Heart left ventricle (tissue), 16 donors: ENCODE results near the gene TDRD1. TPM values are rescaled to one million over a fixed set of nuclear protein-coding genes. Genes with fewer than 3 reads are reported as not detected.

Experiments used
- ATAC-seq, 4 donors: fragments of 200-7000 bp; cut with Tn5 transposase; one replicate each; pipeline ENCODE4 v1.9.1; 2020 to 2022; ENCODE audit warnings: moderate library complexity in 4 of 4, mild to moderate bottlenecking in 3 of 4, moderate number of reproducible peaks in 1 of 4
- DNase-seq, 5 donors: peaks; one replicate each; pipeline ENCODE4 v3.0.0-alpha.2; 2020
- H3K27ac ChIP-seq, 12 donors: fragments of 200-600 bp; sonication (generic) in 4 of 12; one replicate each; pipeline versions ENCODE4 v1.5.0 to v1.8.0; 2016 to 2022; ENCODE audit warnings: mild to moderate bottlenecking in 2 of 12
- H3K27me3 ChIP-seq, 9 donors: fragments of 200-600 bp; sonication (generic) in 2 of 9; one replicate each; pipeline versions ENCODE4 v1.5.1 to v1.8.0; 2016 to 2022; ENCODE audit warnings: mild to moderate bottlenecking in 3 of 9
- H3K36me3 ChIP-seq, 9 donors: fragments of 200-600 bp; sonication (generic) in 2 of 9; one replicate each; pipeline versions ENCODE4 v1.5.0 to v1.8.0; 2018 to 2022; ENCODE audit warnings: mild to moderate bottlenecking in 2 of 9
- H3K4me1 ChIP-seq, 12 donors: fragments of 200-600 bp; sonication (generic) in 4 of 12; one replicate each; pipeline versions ENCODE4 v1.5.0 to v1.8.0; 2016 to 2022; ENCODE audit warnings: mild to moderate bottlenecking in 3 of 12
- H3K4me3 ChIP-seq, 12 donors: fragments of 200-600 bp; sonication (generic) in 4 of 12; one replicate each; pipeline versions ENCODE4 v1.5.0 to v1.8.0; 2017 to 2022; ENCODE audit warnings: mild to moderate bottlenecking in 9 of 12, moderate library complexity in 4 of 12
- H3K9me3 ChIP-seq, 12 donors: fragments of 200-600 bp; sonication (generic) in 4 of 12; one replicate each; pipeline versions ENCODE4 v1.5.0 to v1.8.0; 2016 to 2022; ENCODE audit warnings: mild to moderate bottlenecking in 1 of 12
- POLR2A ChIP-seq, 2 donors: fragments of 450-650 bp; IDR thresholded peaks; one replicate each; pipeline ENCODE4 v1.6.1; 2017; ENCODE audit warnings: antibody characterized with exemption in 2 of 2, mild to moderate bottlenecking in 2 of 2, moderate library complexity in 2 of 2
- WGBS, 4 donors: extraction: QIAGEN DNeasy Blood & Tissue Kit in 2 of 4; methylation state at CpG; one replicate each; pipeline versions ENCODE4 v1.1.5 to v1.1.7; 2013 to 2018; 5-methylcytosine and 5-hydroxymethylcytosine counted together
- intact Hi-C, 10 donors: fragments of 100-400 bp; cut with DNase I; formaldehyde crosslinking; loops; one replicate each; pipeline versions ENCODE4 v1.11.1 to v1.14.2; 2022
- polyA plus RNA-seq, 2 donors: library from polyadenylated mRNA; stranded (reverse); fragments of 200-250 nt; gene quantifications; one replicate each; pipeline ENCODE4 v1.2.3, GENCODE V29; 2013
- total RNA-seq, 9 donors: library from RNA; depleted of rRNA in 2 of 9; stranded (reverse); fragments of >200 nt in 2 of 9; fragmentation: NEBNext Ultra II Directional in 3 of 9; extraction: Animal tissue kit (Norgen Biotek cat#: 25700) in 3 of 9; gene quantifications; one replicate each; pipeline versions ENCODE4 v1.1.0 to v1.2.4, GENCODE V29; 2016 to 2023
- TF ChIP-seq, protein P1 (sequence below), 12 donors: fragments of 200-600 bp; sonication (generic) in 4 of 12; IDR thresholded peaks; one replicate each; pipeline versions ENCODE4 v1.5.0 to v1.8.0; 2018 to 2022; ENCODE audit warnings: antibody characterized with exemption in 12 of 12, mild to moderate bottlenecking in 5 of 12
- donor health status: ischemic (EF 13 %, LVEDD 7.1; RV severe dilation, severe dysfunction).
- donor health status: healthy with polysubstance abuse.
- donor health status: DM: no; HTN: yes; CAD: no.
- donor health status: DM: no; HTN: no; CAD: no.
- donor health status: ischemic (EF 25% LVEDD 6.9; RV normal size, moderate dysfunction).
- donor health status: ischemic (EF 25% LVEDD 5.7; RV mildly dilated, moderate dysfunction).
- donor health status: healthy.
- donor health status: DM: yes; HTN: yes; CAD: no.
- donor health status: ischemic (EF 35%, LVEDD 5.7; RV mildly dilated, moderate dysfunction).
- donor health status: nonischemic (EF 11% LVEDD 7.7; RV severe dilation, severe dysfunction).
- donor health status: DM: yes; HTN: yes; CAD: no.
- donor health status: PGD.
- donor health status: ischemic (EF 29% LVEDD 5.4; RV normal size, mild dysfunction).
- donor health status: nonischemic (EF 23%, LVEDD 6.1; RV moderate dilation, normal function).

Gene TDRD1
- total and polyA plus RNA-seq, 11 donors = 0.08 to 3.8 (median 1.8) TPM

DNA sequence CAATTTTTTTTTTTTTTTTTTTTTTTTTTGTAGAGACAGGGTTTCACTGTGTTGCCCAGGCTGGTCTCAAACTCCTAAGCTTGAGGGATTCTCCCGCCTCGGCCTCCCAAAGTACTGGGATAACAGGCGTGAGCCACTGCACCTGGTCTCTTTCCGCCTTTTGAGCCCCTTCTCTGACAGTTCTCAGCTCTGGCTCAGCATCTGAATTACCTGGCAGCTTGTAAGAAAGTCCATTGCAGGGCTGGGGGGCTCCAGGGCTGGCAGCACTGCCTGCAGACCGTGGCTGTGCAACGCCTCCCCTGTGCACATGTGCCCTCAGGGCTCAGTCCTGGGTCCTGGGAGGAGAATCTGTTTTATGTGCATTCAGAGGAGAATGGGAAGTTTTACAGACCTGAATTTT lies 97.5 kb downstream of the TDRD1 start:
- no peak for TF ChIP-seq POLR2A (IDR thresholded peaks at IDR 0.05)
- TF ChIP-seq, protein P1, sequence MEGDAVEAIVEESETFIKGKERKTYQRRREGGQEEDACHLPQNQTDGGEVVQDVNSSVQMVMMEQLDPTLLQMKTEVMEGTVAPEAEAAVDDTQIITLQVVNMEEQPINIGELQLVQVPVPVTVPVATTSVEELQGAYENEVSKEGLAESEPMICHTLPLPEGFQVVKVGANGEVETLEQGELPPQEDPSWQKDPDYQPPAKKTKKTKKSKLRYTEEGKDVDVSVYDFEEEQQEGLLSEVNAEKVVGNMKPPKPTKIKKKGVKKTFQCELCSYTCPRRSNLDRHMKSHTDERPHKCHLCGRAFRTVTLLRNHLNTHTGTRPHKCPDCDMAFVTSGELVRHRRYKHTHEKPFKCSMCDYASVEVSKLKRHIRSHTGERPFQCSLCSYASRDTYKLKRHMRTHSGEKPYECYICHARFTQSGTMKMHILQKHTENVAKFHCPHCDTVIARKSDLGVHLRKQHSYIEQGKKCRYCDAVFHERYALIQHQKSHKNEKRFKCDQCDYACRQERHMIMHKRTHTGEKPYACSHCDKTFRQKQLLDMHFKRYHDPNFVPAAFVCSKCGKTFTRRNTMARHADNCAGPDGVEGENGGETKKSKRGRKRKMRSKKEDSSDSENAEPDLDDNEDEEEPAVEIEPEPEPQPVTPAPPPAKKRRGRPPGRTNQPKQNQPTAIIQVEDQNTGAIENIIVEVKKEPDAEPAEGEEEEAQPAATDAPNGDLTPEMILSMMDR (IDR thresholded peaks at IDR 0.05) = no peak
- Histone ChIP-seq H3K27me3 (no peaks in the 10 kb centered on the region), H3K4me3 (no peak overlapping the region), H3K36me3 (no peaks in the 10 kb centered on the region), H3K9me3 (no peaks in the 10 kb centered on the region), H3K4me1 (peaks cover 0 to 8% (median 2%) of the 10 kb centered on the region in 12 donors), H3K27ac (no peak overlapping the region)
- intact Hi-C loops = no loop called here
- DNase-seq = peak in 1 of 5 donors; percentile 7
- 91 to 95% (median 93%) methylated on average over 6 of the region's 6 CpGs for WGBS, 4 donors
- ATAC-seq = no peak

DNA sequence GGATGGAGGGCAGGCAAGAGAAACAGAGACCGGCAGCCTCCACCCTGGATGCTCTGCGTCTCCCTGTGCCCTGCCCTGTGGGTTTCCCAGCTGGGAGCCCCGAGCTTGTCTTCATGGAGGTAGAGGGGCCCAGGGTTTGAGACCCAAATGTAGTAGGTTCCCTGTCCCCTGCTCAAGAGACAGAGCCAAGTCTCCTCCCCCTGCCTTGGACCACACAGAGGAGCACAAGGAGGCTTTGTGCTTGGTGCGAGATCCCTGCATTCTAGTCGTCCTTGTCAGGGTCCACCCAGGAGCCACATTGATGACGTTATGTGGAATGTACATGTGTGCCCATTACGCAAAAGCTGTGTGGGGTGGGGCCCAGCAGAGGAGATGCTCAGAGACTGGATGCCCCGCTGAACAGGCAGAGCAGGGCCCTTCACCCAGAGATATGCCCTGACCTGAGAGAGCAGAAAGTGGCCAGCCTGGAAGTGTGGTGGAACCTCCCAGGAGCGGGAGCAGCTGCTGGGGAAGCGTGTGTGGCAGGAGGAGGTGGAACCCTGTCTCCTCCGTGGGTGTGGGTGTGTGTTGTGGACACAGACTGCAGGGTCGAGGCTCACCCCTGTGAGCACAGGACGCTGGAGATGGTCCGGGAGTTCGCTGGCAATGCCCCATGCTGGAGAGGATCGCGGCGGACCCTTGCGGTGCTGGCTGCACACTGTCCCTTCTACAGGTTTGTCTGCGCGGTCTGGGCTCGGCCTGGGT lies 99.2 kb downstream of the TDRD1 start:
- ATAC-seq = peak in 1 of 4 donors; percentile 12
- Histone ChIP-seq H3K36me3 (no peaks in the 10 kb centered on the region), H3K4me1 (no peaks in the 10 kb centered on the region), H3K9me3 (no peaks in the 10 kb centered on the region), H3K27me3 (no peaks in the 10 kb centered on the region), H3K4me3 (no peak overlapping the region), H3K27ac (no peak overlapping the region)
- intact Hi-C loops = no loop called here
- TF ChIP-seq, protein P1 (IDR thresholded peaks at IDR 0.05) = no peak
- 80 to 89% (median 87%) methylated on average over 13 to 22 of the region's 22 CpGs for WGBS, 4 donors
- peak in 1 of 5 donors; percentile 49 for DNase-seq

DNA sequence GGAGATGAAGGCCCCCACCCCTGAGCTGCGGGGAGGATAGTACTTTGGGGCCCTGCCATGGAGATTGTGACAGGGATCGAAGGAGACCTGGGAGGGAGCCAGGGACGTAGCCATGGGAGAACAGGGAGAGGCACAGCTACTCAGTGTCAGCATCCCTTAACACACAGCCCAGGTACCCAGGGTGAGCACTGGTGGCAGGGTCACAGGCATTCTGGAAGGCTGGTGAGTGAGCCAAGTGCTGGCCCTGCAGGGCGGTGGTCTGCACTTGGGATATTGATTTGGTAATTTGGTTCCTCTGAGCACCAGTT lies 99.7 kb downstream of the TDRD1 start:
- Histone ChIP-seq H3K27ac (no peak overlapping the region), H3K4me1 (peaks cover 0 to 2% (median 0%) of the 10 kb centered on the region in 12 donors), H3K36me3 (no peaks in the 10 kb centered on the region), H3K9me3 (no peaks in the 10 kb centered on the region), H3K4me3 (no peak overlapping the region), H3K27me3 (no peaks in the 10 kb centered on the region)
- DNase-seq (peak in 1 of 5 donors; percentile 32), ATAC-seq (peak in 1 of 4 donors; percentile 9)
- no peak for TF ChIP-seq POLR2A (IDR thresholded peaks at IDR 0.05)
- TF ChIP-seq, protein P1 (IDR thresholded peaks at IDR 0.05) = no peak
- intact Hi-C loops = no loop called here
- WGBS, 4 donors = 79 to 91% (median 83%) methylated on average over 3 to 4 of the region's 4 CpGs

DNA sequence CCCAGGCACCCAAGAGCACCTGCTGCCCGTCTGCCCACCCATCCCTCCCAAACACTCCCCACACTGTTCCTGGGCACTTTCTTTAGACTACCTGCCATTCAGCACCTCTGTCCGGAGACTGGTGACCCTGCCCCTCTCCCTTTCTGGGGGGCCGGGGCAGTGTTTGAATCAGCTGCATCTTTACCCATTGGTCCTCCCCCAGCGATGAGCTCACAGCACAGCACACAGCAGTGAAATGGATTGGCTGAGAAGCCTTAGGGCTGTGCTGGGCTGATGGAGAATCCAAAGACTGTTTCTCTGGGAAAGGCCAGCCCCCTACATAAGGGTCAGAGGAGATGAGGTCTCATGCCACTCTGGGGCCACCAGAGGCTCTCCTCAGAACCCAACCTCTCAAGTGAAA lies 100.1 kb downstream of the TDRD1 start:
- intact Hi-C loops = no loop called here
- Histone ChIP-seq H3K9me3 (no peaks in the 10 kb centered on the region), H3K36me3 (no peaks in the 10 kb centered on the region), H3K27ac (no peak overlapping the region), H3K27me3 (no peaks in the 10 kb centered on the region), H3K4me3 (no peak overlapping the region), H3K4me1 (peaks cover 0 to 7% (median 0%) of the 10 kb centered on the region in 12 donors)
- WGBS, 4 donors = 89 to 93% (median 91%) methylated on average over 4 of the region's 4 CpGs
- no peak for ATAC-seq
- DNase-seq = peak in 1 of 5 donors; percentile 10
- no peak for TF ChIP-seq POLR2A (IDR thresholded peaks at IDR 0.05)
- TF ChIP-seq, protein P1 (IDR thresholded peaks at IDR 0.05) = no peak
